H1 (cell line): ENCODE measurements around the gene SLC43A3. TPM values are rescaled to one million over a fixed set of nuclear protein-coding genes. Genes with fewer than 3 reads are reported as not detected.

Experiments
- TBP ChIP-seq: IDR thresholded peaks from 2 replicates; pipeline ENCODE4 v1.6.1; 2011; ENCODE audit warnings: low read depth, low read length, improper control_type of control experiment
- polyA plus RNA-seq, 7 experiments: library from polyadenylated mRNA; depleted of rRNA in 3 of 7; stranded (reverse) in 5 of 7; unstranded in 2 of 7; fragments of >200 nt in 5 of 7; fragments of 200-250 nt in 2 of 7; gene quantifications; 1 replicate in 5 of 7; 2 replicates in 1 of 7; 4 replicates in 1 of 7; pipeline versions ENCODE4 v1.2.1 to v1.2.3, GENCODE V29; 2011 to 2013; ENCODE audit warnings: missing spikeins in 2 of 7, mixed read lengths in 2 of 7
- total RNA-seq: library from RNA; stranded (reverse); fragmentation: NEBNext Ultra II Directional; extraction: Animal tissue kit (Norgen Biotek cat#: 25700); gene quantifications from 2 replicates; pipeline ENCODE4 v1.2.1, GENCODE V29; 2021
- TF ChIP-seq, protein P1 (sequence below): fragments of 300-600 bp; sonication (generic); IDR thresholded peaks from 2 replicates; pipeline ENCODE4 v1.7.1; 2012; ENCODE audit warnings: low read length, moderate library complexity, mild to moderate bottlenecking, inconsistent platforms; ENCODE audit not compliant: insufficient replicate concordance

SLC43A3 gene
- total and polyA plus RNA-seq, 2 of the 8 experiments (the other 6 are each of a cell fraction or from before 2014, with no cell fraction given) = 31.8 to 67.8 TPM

DNA sequence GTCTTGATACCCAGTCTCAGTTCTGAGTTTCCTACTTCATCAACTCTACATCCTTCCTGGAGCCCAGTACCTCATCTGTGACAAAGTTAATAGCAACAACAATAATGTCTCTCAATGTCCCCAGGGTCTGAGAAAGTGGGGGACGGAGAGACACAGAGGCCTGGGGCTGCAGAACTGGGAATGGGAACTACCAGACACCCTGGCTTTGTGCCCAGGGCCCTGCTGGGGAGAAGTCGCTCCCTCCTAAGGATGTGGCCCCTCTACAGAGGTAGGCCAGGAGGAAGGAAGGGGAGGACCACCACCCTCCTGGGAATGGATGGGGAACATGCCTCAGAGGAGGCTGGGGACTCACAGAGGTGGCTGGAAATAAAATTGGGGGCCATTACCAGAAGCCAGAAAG, 51.4 kb downstream of the SLC43A3 start (continued):
- TF ChIP-seq, protein P1, sequence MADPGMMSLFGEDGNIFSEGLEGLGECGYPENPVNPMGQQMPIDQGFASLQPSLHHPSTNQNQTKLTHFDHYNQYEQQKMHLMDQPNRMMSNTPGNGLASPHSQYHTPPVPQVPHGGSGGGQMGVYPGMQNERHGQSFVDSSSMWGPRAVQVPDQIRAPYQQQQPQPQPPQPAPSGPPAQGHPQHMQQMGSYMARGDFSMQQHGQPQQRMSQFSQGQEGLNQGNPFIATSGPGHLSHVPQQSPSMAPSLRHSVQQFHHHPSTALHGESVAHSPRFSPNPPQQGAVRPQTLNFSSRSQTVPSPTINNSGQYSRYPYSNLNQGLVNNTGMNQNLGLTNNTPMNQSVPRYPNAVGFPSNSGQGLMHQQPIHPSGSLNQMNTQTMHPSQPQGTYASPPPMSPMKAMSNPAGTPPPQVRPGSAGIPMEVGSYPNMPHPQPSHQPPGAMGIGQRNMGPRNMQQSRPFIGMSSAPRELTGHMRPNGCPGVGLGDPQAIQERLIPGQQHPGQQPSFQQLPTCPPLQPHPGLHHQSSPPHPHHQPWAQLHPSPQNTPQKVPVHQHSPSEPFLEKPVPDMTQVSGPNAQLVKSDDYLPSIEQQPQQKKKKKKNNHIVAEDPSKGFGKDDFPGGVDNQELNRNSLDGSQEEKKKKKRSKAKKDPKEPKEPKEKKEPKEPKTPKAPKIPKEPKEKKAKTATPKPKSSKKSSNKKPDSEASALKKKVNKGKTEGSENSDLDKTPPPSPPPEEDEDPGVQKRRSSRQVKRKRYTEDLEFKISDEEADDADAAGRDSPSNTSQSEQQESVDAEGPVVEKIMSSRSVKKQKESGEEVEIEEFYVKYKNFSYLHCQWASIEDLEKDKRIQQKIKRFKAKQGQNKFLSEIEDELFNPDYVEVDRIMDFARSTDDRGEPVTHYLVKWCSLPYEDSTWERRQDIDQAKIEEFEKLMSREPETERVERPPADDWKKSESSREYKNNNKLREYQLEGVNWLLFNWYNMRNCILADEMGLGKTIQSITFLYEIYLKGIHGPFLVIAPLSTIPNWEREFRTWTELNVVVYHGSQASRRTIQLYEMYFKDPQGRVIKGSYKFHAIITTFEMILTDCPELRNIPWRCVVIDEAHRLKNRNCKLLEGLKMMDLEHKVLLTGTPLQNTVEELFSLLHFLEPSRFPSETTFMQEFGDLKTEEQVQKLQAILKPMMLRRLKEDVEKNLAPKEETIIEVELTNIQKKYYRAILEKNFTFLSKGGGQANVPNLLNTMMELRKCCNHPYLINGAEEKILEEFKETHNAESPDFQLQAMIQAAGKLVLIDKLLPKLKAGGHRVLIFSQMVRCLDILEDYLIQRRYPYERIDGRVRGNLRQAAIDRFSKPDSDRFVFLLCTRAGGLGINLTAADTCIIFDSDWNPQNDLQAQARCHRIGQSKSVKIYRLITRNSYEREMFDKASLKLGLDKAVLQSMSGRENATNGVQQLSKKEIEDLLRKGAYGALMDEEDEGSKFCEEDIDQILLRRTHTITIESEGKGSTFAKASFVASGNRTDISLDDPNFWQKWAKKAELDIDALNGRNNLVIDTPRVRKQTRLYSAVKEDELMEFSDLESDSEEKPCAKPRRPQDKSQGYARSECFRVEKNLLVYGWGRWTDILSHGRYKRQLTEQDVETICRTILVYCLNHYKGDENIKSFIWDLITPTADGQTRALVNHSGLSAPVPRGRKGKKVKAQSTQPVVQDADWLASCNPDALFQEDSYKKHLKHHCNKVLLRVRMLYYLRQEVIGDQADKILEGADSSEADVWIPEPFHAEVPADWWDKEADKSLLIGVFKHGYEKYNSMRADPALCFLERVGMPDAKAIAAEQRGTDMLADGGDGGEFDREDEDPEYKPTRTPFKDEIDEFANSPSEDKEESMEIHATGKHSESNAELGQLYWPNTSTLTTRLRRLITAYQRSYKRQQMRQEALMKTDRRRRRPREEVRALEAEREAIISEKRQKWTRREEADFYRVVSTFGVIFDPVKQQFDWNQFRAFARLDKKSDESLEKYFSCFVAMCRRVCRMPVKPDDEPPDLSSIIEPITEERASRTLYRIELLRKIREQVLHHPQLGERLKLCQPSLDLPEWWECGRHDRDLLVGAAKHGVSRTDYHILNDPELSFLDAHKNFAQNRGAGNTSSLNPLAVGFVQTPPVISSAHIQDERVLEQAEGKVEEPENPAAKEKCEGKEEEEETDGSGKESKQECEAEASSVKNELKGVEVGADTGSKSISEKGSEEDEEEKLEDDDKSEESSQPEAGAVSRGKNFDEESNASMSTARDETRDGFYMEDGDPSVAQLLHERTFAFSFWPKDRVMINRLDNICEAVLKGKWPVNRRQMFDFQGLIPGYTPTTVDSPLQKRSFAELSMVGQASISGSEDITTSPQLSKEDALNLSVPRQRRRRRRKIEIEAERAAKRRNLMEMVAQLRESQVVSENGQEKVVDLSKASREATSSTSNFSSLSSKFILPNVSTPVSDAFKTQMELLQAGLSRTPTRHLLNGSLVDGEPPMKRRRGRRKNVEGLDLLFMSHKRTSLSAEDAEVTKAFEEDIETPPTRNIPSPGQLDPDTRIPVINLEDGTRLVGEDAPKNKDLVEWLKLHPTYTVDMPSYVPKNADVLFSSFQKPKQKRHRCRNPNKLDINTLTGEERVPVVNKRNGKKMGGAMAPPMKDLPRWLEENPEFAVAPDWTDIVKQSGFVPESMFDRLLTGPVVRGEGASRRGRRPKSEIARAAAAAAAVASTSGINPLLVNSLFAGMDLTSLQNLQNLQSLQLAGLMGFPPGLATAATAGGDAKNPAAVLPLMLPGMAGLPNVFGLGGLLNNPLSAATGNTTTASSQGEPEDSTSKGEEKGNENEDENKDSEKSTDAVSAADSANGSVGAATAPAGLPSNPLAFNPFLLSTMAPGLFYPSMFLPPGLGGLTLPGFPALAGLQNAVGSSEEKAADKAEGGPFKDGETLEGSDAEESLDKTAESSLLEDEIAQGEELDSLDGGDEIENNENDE = no peak
- no peak for TF ChIP-seq TBP
